CD4-positive, alpha-beta memory T cell (primary cell): ENCODE results near the gene TP53BP2. TPM values are rescaled to one million over a fixed set of nuclear protein-coding genes. Genes with fewer than 3 reads are reported as not detected.
A peak's percentile ranks its signal among the peaks of the same experiment; 100 is the strongest.

ENCODE experiments used
- CTCF ChIA-PET: fragments of 350-600 bp; sonication (Branson Sonifier 250); formaldehyde crosslinking; loops from one replicate; lab custom pipeline; 2021; ENCODE audit warnings: inconsistent platforms; ENCODE audit not compliant: partially characterized antibody; lab: Charles Lee
- POLR2A ChIA-PET: fragments of 350-600 bp; sonication (Branson Sonifier 250); formaldehyde crosslinking; loops from one replicate; lab custom pipeline; 2021; ENCODE audit not compliant: partially characterized antibody; lab: Charles Lee
- DNase-seq, 5 donors: peaks; one replicate each; pipeline versions ENCODE4 v3.0.0 to v3.0.0-alpha.2; 2020 to 2022; ENCODE audit warnings: mixed read lengths in 1 of 5
- H3K27ac ChIP-seq: one replicate; pipeline ENCODE4 v1.7.0; 2013; ENCODE audit warnings: low read depth, low read length
- H3K27me3 ChIP-seq: 2 replicates; pipeline ENCODE4 v1.7.0; 2013; ENCODE audit warnings: mild to moderate bottlenecking, low read length, moderate library complexity; ENCODE audit not compliant: insufficient read depth
- H3K36me3 ChIP-seq: 2 replicates; pipeline ENCODE4 v1.7.0; 2013; ENCODE audit warnings: mild to moderate bottlenecking, low read length, moderate library complexity; ENCODE audit not compliant: insufficient read depth
- H3K4me1 ChIP-seq: 2 replicates; pipeline ENCODE4 v1.7.0; 2013; ENCODE audit warnings: mild to moderate bottlenecking, low read length, moderate library complexity; ENCODE audit not compliant: insufficient read depth
- H3K4me3 ChIP-seq, 2 donors: one replicate each; pipeline ENCODE4 v1.7.0; 2013; ENCODE audit warnings: low read length in 2 of 2, mild to moderate bottlenecking in 1 of 2
- H3K9me3 ChIP-seq, 2 donors: one replicate each; pipeline ENCODE4 v1.7.0; 2013; ENCODE audit warnings: low read length in 2 of 2, control low read depth in 1 of 2; ENCODE audit not compliant: control insufficient read depth in 1 of 2
- H3K27ac Mint-ChIP-seq, 7 donors: one replicate each; pipeline ENCODE4 v1.8.0; 2020 to 2021; ENCODE audit warnings: mixed read lengths in 7 of 7, mild to moderate bottlenecking in 6 of 7, inconsistent platforms in 3 of 7, moderate library complexity in 3 of 7
- H3K27me3 Mint-ChIP-seq, 2 donors: one replicate each; pipeline ENCODE4 v1.8.0; 2020 to 2021; ENCODE audit warnings: mixed read lengths in 2 of 2
- H3K36me3 Mint-ChIP-seq, 2 donors: one replicate each; pipeline ENCODE4 v1.8.0; 2020 to 2021; ENCODE audit warnings: mixed read lengths in 2 of 2, inconsistent platforms in 1 of 2, mild to moderate bottlenecking in 1 of 2
- H3K4me1 Mint-ChIP-seq, 4 donors: one replicate each; pipeline ENCODE4 v1.8.0; 2020 to 2021; ENCODE audit warnings: mixed read lengths in 4 of 4, mild to moderate bottlenecking in 1 of 4
- H3K4me3 Mint-ChIP-seq, 8 donors: one replicate each; pipeline ENCODE4 v1.8.0; 2020 to 2021; ENCODE audit warnings: mixed read lengths in 8 of 8, mild to moderate bottlenecking in 7 of 8, moderate library complexity in 6 of 8, inconsistent platforms in 3 of 8
- H3K9me3 Mint-ChIP-seq, 8 donors: one replicate each; pipeline ENCODE4 v1.8.0; 2020 to 2021; ENCODE audit warnings: mixed read lengths in 8 of 8, mild to moderate bottlenecking in 5 of 8, inconsistent platforms in 3 of 8, moderate library complexity in 1 of 8
- intact Hi-C: fragments of 100-400 bp; cut with micrococcal nuclease; formaldehyde crosslinking; loops from one replicate; pipeline ENCODE4 v1.15.1; 2023
- polyA plus RNA-seq, 2 donors: library from polyadenylated mRNA; unstranded; fragments of 300-500 nt; fragmentation: Illumina TruSeq; gene quantifications; one replicate each; pipeline ENCODE4 v1.2.3, GENCODE V29; 2021
- total RNA-seq, 2 experiments: library from RNA; stranded (reverse); gene quantifications; one replicate each; pipeline ENCODE4 v1.2.3, GENCODE V29; 2021

The TP53BP2 gene
- total and polyA plus RNA-seq, 4 experiments from 2014 or later, result 8.5 to 49.8 (median 33.8) TPM

- Histone ChIP-seq H3K27ac (no peak overlapping the region), H3K9me3 (no peaks in the 10 kb centered on the region), H3K36me3 (peaks cover 41% of the 10 kb centered on the region), H3K27me3 (no peaks in the 10 kb centered on the region), H3K4me1 (no peaks in the 10 kb centered on the region), H3K4me3 (no peak overlapping the region)
- no peaks in the 10 kb centered on the region for H3K27me3 Mint-ChIP-seq
- ChIA-PET CTCF (interaction anchor here (0.7 to 1.3 kb wide), 3 partner anchors 9 to 248 kb away, joined by 3 to 5 read pairs (median 3); no protein-coding TSS in a partner anchor), POLR2A (interaction anchor here (1.1 kb wide), 1 partner anchor 42 kb away, joined by 3 read pairs; the partner anchor contains the start of gene TP53BP2)
- DNase-seq, result no peak
- H3K27ac Mint-ChIP-seq, result no peak overlapping the region
- peaks cover 58 to 79% of the 10 kb centered on the region in 2 donors for H3K36me3 Mint-ChIP-seq
- intact Hi-C loops, result no loop called here
- peaks cover 0 to 1% (median 0%) of the 10 kb centered on the region in 4 donors for H3K4me1 Mint-ChIP-seq
- H3K9me3 Mint-ChIP-seq, result peaks cover 0 to 2% (median 0%) of the 10 kb centered on the region in 8 donors
- H3K4me3 Mint-ChIP-seq, result no peak overlapping the region
These were observed 42.5 kb downstream of the TP53BP2 start for GRCh38 chr1:223803211-223803610.

GRCh38 chr1:223802602-223803001 is 43.1 kb downstream of the TP53BP2 start:
- Mint-ChIP-seq H3K36me3 (peaks cover 64 to 82% of the 10 kb centered on the region in 2 donors), H3K4me3 (no peak overlapping the region), H3K9me3 (peaks cover 0 to 2% (median 0%) of the 10 kb centered on the region in 8 donors), H3K27me3 (no peaks in the 10 kb centered on the region), H3K4me1 (no peaks in the 10 kb centered on the region), H3K27ac (peak overlapping the region in 1 of 7 donors; percentile 74)
- H3K27me3 ChIP-seq, result no peaks in the 10 kb centered on the region
- H3K9me3 ChIP-seq, result no peaks in the 10 kb centered on the region
- DNase-seq, result no peak
- POLR2A ChIA-PET, result no interaction called here
- no peak overlapping the region for H3K4me3 ChIP-seq
- peaks cover 47% of the 10 kb centered on the region for H3K36me3 ChIP-seq
- CTCF ChIA-PET, result interaction anchor here (0.7 to 1.3 kb wide), 4 partner anchors 9 to 249 kb away, joined by 3 to 5 read pairs (median 4); no protein-coding TSS in a partner anchor
- no peak overlapping the region for H3K27ac ChIP-seq
- intact Hi-C loops, result no loop called here
- no peaks in the 10 kb centered on the region for H3K4me1 ChIP-seq

GRCh38 chr1:223802032-223802431 is 43.7 kb downstream of the TP53BP2 start:
- Mint-ChIP-seq H3K27ac (peak overlapping the region in 2 of 7 donors; percentile 42 to 47), H3K36me3 (peaks cover 59 to 82% of the 10 kb centered on the region in 2 donors), H3K27me3 (no peaks in the 10 kb centered on the region), H3K4me3 (no peak overlapping the region), H3K4me1 (no peaks in the 10 kb centered on the region), H3K9me3 (no peaks in the 10 kb centered on the region)
- CTCF ChIA-PET, result interaction anchor here (0.9 to 1.1 kb wide), 2 partner anchors 10 to 53 kb away, joined by 3 to 4 read pairs; no protein-coding TSS in a partner anchor
- POLR2A ChIA-PET, result no interaction called here
- DNase-seq, result no peak
- intact Hi-C loops, result no loop called here
- H3K36me3 ChIP-seq, result peaks cover 48% of the 10 kb centered on the region
- no peak overlapping the region for H3K4me3 ChIP-seq
- H3K9me3 ChIP-seq, result no peaks in the 10 kb centered on the region
- no peak overlapping the region for H3K27ac ChIP-seq
- H3K4me1 ChIP-seq, result no peaks in the 10 kb centered on the region
- H3K27me3 ChIP-seq, result no peaks in the 10 kb centered on the region

- Histone ChIP-seq H3K4me3 (no peak overlapping the region), H3K4me1 (no peaks in the 10 kb centered on the region), H3K9me3 (no peaks in the 10 kb centered on the region), H3K27ac (no peak overlapping the region), H3K27me3 (no peaks in the 10 kb centered on the region), H3K36me3 (peaks cover 44% of the 10 kb centered on the region)
- ChIA-PET CTCF (interaction anchor here (0.9 kb wide), 1 partner anchor 42 kb away, joined by 3 read pairs; no protein-coding TSS in a partner anchor), POLR2A (no interaction called here)
- Mint-ChIP-seq H3K27me3 (no peaks in the 10 kb centered on the region), H3K9me3 (no peaks in the 10 kb centered on the region), H3K4me1 (no peaks in the 10 kb centered on the region), H3K36me3 (peaks cover 43 to 79% of the 10 kb centered on the region in 2 donors), H3K4me3 (no peak overlapping the region), H3K27ac (peak overlapping the region in 2 of 7 donors; percentile 14 to 48)
- intact Hi-C loops, result no loop called here
- no peak for DNase-seq
These were observed 49.5 kb downstream of the TP53BP2 start for GRCh38 chr1:223796210-223796609.

- no peak for DNase-seq
- H3K27me3 ChIP-seq, result no peaks in the 10 kb centered on the region
- Mint-ChIP-seq H3K9me3 (no peaks in the 10 kb centered on the region), H3K27ac (no peak overlapping the region), H3K4me3 (no peak overlapping the region), H3K4me1 (no peaks in the 10 kb centered on the region), H3K27me3 (no peaks in the 10 kb centered on the region), H3K36me3 (peaks cover 29 to 67% of the 10 kb centered on the region in 2 donors)
- no peaks in the 10 kb centered on the region for H3K9me3 ChIP-seq
- POLR2A ChIA-PET, result no interaction called here
- CTCF ChIA-PET, result interaction anchor here (1.0 kb wide), 1 partner anchor 13 kb away, joined by 3 read pairs; no protein-coding TSS in a partner anchor
- H3K4me3 ChIP-seq, result no peak overlapping the region
- H3K4me1 ChIP-seq, result no peaks in the 10 kb centered on the region
- peaks cover 29% of the 10 kb centered on the region for H3K36me3 ChIP-seq
- H3K27ac ChIP-seq, result no peak overlapping the region
- intact Hi-C loops, result no loop called here
These were observed 51.4 kb downstream of the TP53BP2 start for GRCh38 chr1:223794136-223794880.

- peaks cover 31 to 68% of the 10 kb centered on the region in 2 donors for H3K36me3 Mint-ChIP-seq
- Histone ChIP-seq H3K27ac (no peak overlapping the region), H3K4me3 (no peak overlapping the region), H3K4me1 (no peaks in the 10 kb centered on the region), H3K36me3 (peaks cover 26% of the 10 kb centered on the region), H3K27me3 (no peaks in the 10 kb centered on the region), H3K9me3 (no peaks in the 10 kb centered on the region)
- no peaks in the 10 kb centered on the region for H3K9me3 Mint-ChIP-seq
- no peak for DNase-seq
- no peak overlapping the region for H3K4me3 Mint-ChIP-seq
- CTCF ChIA-PET, result no interaction called here
- intact Hi-C loops, result no loop called here
- peak overlapping the region in 1 of 7 donors; percentile 48 for H3K27ac Mint-ChIP-seq
- POLR2A ChIA-PET, result no interaction called here
- H3K27me3 Mint-ChIP-seq, result no peaks in the 10 kb centered on the region
- H3K4me1 Mint-ChIP-seq, result peaks cover 0 to 2% (median 0%) of the 10 kb centered on the region in 4 donors
These were observed 52.0 kb downstream of the TP53BP2 start for GRCh38 chr1:223793716-223794115.

- H3K36me3 Mint-ChIP-seq, result peaks cover 23 to 63% of the 10 kb centered on the region in 2 donors
- H3K27ac ChIP-seq, result no peak overlapping the region
- no peak for DNase-seq
- CTCF ChIA-PET, result no interaction called here
- H3K4me1 ChIP-seq, result no peaks in the 10 kb centered on the region
- POLR2A ChIA-PET, result no interaction called here
- intact Hi-C loops, result no loop called here
- peak overlapping the region in 1 of 7 donors; percentile 1 for H3K27ac Mint-ChIP-seq
- H3K9me3 Mint-ChIP-seq, result no peaks in the 10 kb centered on the region
- H3K4me3 Mint-ChIP-seq, result no peak overlapping the region
- H3K27me3 Mint-ChIP-seq, result no peaks in the 10 kb centered on the region
- H3K4me3 ChIP-seq, result no peak overlapping the region
- peaks cover 0 to 2% (median 0%) of the 10 kb centered on the region in 4 donors for H3K4me1 Mint-ChIP-seq
- H3K9me3 ChIP-seq, result no peaks in the 10 kb centered on the region
- H3K27me3 ChIP-seq, result no peaks in the 10 kb centered on the region
- peaks cover 20% of the 10 kb centered on the region for H3K36me3 ChIP-seq
These were observed 53.7 kb downstream of the TP53BP2 start for GRCh38 chr1:223792046-223792445.
